Neural crest cell (in vitro differentiated cells): Measurements from ENCODE around the gene PALD1. TPM values are rescaled to one million over a fixed set of nuclear protein-coding genes. Genes with fewer than 3 reads are reported as not detected.

Experiments used
- DNase-seq: peaks from one replicate; pipeline ENCODE4 v3.0.0; 2021; ENCODE audit warnings: low read depth, mixed read lengths, low spot score
- H3K27ac Mint-ChIP-seq: one replicate; pipeline ENCODE4 v1.8.0; 2021; ENCODE audit warnings: mild to moderate bottlenecking, mixed read lengths; ENCODE audit not compliant: unreplicated experiment
- H3K27me3 Mint-ChIP-seq: 2 replicates; pipeline ENCODE4 v1.8.0; 2021; ENCODE audit warnings: low read depth, mild to moderate bottlenecking, mixed read lengths
- H3K36me3 Mint-ChIP-seq: 2 replicates; pipeline ENCODE4 v1.8.0; 2021; ENCODE audit warnings: low read depth, mild to moderate bottlenecking, mixed read lengths
- H3K4me1 Mint-ChIP-seq: 2 replicates; pipeline ENCODE4 v1.8.0; 2021; ENCODE audit warnings: mixed read lengths
- H3K4me3 Mint-ChIP-seq: one replicate; pipeline ENCODE4 v1.8.0; 2021; ENCODE audit warnings: mild to moderate bottlenecking, mixed read lengths
- H3K9me3 Mint-ChIP-seq: 2 replicates; pipeline ENCODE4 v1.8.0; 2021; ENCODE audit warnings: mixed read lengths
- total RNA-seq: library from RNA; stranded (reverse); gene quantifications from 2 replicates; pipeline ENCODE4 v1.2.1, GENCODE V29; 2021
- TF ChIP-seq, protein P1 (sequence below): fragments of 200-600 bp; sonication (generic); conservative IDR thresholded peaks from 2 replicates; pipeline ENCODE4 v1.5.0; 2021; ENCODE audit warnings: antibody characterized with exemption, mild to moderate bottlenecking

PALD1 gene
- total RNA-seq, 1 donor from 2014 or later, result 14.3 TPM

GRCh38 chr10:70459774-70460490, 18.6 kb upstream of the PALD1 start:
- no peak for DNase-seq
- H3K4me3 Mint-ChIP-seq, result peak overlapping the region; percentile 60
- peaks cover 61% of the 10 kb centered on the region for H3K27me3 Mint-ChIP-seq
- H3K36me3 Mint-ChIP-seq, result no peaks in the 10 kb centered on the region
- peaks cover 26% of the 10 kb centered on the region for H3K4me1 Mint-ChIP-seq
- peak overlapping the region; percentile 41 for H3K27ac Mint-ChIP-seq
- no peaks in the 10 kb centered on the region for H3K9me3 Mint-ChIP-seq
- TF ChIP-seq, protein P1, sequence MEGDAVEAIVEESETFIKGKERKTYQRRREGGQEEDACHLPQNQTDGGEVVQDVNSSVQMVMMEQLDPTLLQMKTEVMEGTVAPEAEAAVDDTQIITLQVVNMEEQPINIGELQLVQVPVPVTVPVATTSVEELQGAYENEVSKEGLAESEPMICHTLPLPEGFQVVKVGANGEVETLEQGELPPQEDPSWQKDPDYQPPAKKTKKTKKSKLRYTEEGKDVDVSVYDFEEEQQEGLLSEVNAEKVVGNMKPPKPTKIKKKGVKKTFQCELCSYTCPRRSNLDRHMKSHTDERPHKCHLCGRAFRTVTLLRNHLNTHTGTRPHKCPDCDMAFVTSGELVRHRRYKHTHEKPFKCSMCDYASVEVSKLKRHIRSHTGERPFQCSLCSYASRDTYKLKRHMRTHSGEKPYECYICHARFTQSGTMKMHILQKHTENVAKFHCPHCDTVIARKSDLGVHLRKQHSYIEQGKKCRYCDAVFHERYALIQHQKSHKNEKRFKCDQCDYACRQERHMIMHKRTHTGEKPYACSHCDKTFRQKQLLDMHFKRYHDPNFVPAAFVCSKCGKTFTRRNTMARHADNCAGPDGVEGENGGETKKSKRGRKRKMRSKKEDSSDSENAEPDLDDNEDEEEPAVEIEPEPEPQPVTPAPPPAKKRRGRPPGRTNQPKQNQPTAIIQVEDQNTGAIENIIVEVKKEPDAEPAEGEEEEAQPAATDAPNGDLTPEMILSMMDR, result no peak

DNA sequence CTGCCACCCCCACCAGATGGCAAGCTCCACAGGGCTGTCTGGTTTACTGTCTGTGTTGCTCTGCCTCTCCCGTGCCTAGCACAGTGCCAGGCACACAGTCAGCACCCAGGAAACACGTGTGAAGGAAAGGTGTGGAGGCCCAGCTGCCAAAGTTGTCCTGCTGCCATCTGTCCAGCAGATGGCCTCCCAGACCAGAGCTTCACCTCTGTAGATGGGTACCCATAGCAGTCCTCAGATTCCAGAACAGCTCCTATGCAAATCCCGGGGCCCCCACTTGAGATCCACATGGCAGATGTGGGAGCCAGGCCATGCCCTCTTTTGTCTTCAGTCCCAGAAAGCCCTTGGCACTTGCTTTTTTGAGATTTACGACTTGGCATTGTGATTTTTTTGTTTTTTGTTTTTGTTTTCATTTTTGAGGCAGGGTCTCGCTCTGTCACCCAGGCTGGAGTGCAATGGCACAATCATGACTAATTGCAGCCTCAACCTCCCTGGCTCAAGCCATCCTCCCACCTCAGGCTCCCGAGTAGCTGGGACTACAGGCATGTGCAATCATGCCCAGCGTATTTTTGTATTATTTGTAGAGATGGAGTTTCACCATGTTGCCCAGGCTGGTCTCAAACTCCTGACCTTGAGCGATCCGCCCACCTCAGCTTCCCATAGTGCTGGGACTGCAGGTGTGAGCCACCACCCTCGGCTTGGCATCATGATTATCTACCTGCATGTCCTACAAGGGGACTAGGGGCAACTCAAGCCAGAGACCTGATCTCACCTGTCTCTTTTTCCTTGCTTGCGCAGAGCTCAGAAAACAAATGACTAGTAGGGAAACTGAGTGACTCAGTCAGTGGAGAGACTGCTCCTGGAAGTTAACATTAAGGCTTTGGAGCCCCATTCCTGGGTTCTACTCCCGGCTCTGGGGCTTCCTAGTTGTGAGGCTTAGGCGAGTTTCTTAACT, 16.9 kb upstream of the PALD1 start:
- peak; percentile 40 for DNase-seq
- TF ChIP-seq, protein P1, result peak; percentile 79
- H3K36me3 Mint-ChIP-seq, result no peaks in the 10 kb centered on the region
- no peak overlapping the region for H3K27ac Mint-ChIP-seq
- H3K4me1 Mint-ChIP-seq, result peaks cover 26% of the 10 kb centered on the region
- H3K9me3 Mint-ChIP-seq, result no peaks in the 10 kb centered on the region
- H3K27me3 Mint-ChIP-seq, result peaks cover 44% of the 10 kb centered on the region
- peak overlapping the region; percentile 21 for H3K4me3 Mint-ChIP-seq

- Mint-ChIP-seq H3K9me3 (no peaks in the 10 kb centered on the region), H3K4me1 (peaks cover 23% of the 10 kb centered on the region), H3K27me3 (peaks cover 36% of the 10 kb centered on the region), H3K27ac (no peak overlapping the region), H3K36me3 (no peaks in the 10 kb centered on the region), H3K4me3 (no peak overlapping the region)
- TF ChIP-seq, protein P1, result no peak
- no peak for DNase-seq
These were observed 16.1 kb upstream of the PALD1 start for GRCh38 chr10:70462349-70462984.

DNA sequence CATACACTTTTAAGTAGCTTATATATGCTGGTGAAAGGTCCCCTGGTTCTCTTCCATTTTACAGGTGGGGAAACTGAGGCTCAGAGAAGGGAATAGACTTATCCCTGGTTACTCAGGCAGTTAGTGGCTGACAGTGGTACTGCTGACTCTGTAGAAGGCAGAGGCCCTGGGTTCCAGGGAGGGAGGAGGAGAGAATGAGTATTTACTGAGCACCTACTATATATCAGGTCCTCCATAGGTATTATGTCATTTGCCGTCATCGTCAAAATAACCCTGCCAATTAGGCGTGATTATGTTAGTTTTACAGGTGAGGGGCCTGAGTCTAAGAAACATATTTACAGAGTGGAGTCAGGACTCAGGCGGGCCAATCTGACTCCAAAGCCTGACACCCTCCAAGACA, 13.3 kb upstream of the PALD1 start:
- peak overlapping the region; percentile 57 for H3K27ac Mint-ChIP-seq
- peaks cover 13% of the 10 kb centered on the region for H3K27me3 Mint-ChIP-seq
- no peak for DNase-seq
- peaks cover 12% of the 10 kb centered on the region for H3K4me1 Mint-ChIP-seq
- no peaks in the 10 kb centered on the region for H3K36me3 Mint-ChIP-seq
- H3K9me3 Mint-ChIP-seq, result no peaks in the 10 kb centered on the region
- TF ChIP-seq, protein P1, result no peak
- no peak overlapping the region for H3K4me3 Mint-ChIP-seq

DNA sequence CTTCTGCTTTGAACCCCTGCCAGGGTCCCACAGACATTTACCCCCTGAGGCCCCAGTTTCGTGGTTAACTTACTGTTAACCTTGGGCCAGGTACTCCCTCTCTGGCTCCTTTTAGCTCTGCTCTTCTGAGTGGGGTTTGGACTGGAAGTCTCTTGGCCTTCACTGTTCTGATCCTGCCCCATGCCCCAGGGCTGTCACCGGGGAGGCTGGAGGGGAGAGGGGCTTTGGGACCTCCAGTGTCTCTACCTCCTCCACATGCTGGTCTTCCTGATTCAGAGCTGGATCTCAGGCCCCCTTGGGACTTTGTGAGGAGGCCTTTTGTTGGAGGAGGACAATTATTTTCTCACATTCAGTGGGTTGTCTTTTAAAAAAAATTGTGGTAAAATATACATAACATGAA, 12.7 kb upstream of the PALD1 start:
- no peaks in the 10 kb centered on the region for H3K9me3 Mint-ChIP-seq
- no peak for DNase-seq
- peaks cover 9% of the 10 kb centered on the region for H3K4me1 Mint-ChIP-seq
- H3K36me3 Mint-ChIP-seq, result no peaks in the 10 kb centered on the region
- peaks cover 9% of the 10 kb centered on the region for H3K27me3 Mint-ChIP-seq
- H3K4me3 Mint-ChIP-seq, result no peak overlapping the region
- H3K27ac Mint-ChIP-seq, result no peak overlapping the region
- TF ChIP-seq, protein P1, result no peak
